ENCODE data around the gene NABP1.

The NABP1 gene

GRCh38 chr2:191649519-191649918 lies 28.4 kb upstream of the NABP1 start:
- DNase-seq (ENCODE audit: low spot score): no peak

- no peak for DNase-seq (ENCODE audit: low spot score)
Measured at GRCh38 chr2:191650896-191651773, 26.8 kb upstream of the NABP1 start.

- DNase-seq (ENCODE audit: low spot score): no peak
Measured at GRCh38 chr2:191653667-191654391, 24.1 kb upstream of the NABP1 start.

- DNase-seq (ENCODE audit: low spot score): peak; percentile 60
Measured at GRCh38 chr2:191656391-191656790, 21.5 kb upstream of the NABP1 start.

- no peak for DNase-seq (ENCODE audit: low spot score)
Measured at GRCh38 chr2:191656792-191657191, 21.1 kb upstream of the NABP1 start.

GRCh38 chr2:191657977-191658376 lies 20.0 kb upstream of the NABP1 start:
- peak; percentile 45 for DNase-seq (ENCODE audit: low spot score)

- no peak for DNase-seq (ENCODE audit: low spot score)
Measured at GRCh38 chr2:191659198-191659597, 18.7 kb upstream of the NABP1 start.

- no peak for DNase-seq (ENCODE audit: low spot score)
Measured at GRCh38 chr2:191660575-191660974, 17.4 kb upstream of the NABP1 start.

- DNase-seq (ENCODE audit: low spot score): no peak
Measured at GRCh38 chr2:191661097-191661924, 16.6 kb upstream of the NABP1 start.

- DNase-seq (ENCODE audit: low spot score): peak; percentile 18
Measured at GRCh38 chr2:191664823-191665677, 12.9 kb upstream of the NABP1 start.

GRCh38 chr2:191666226-191666625 lies 11.7 kb upstream of the NABP1 start:
- no peak for DNase-seq (ENCODE audit: low spot score)

GRCh38 chr2:191666732-191667131 lies 11.2 kb upstream of the NABP1 start:
- no peak for DNase-seq (ENCODE audit: low spot score)

GRCh38 chr2:191670076-191670475 lies 7.9 kb upstream of the NABP1 start:
- DNase-seq (ENCODE audit: low spot score): no peak

GRCh38 chr2:191670787-191671186 lies 7.1 kb upstream of the NABP1 start:
- DNase-seq (ENCODE audit: low spot score): no peak

GRCh38 chr2:191675807-191676721 lies 1.9 kb upstream of the NABP1 start:
- no peak for DNase-seq (ENCODE audit: low spot score)

GRCh38 chr2:191676790-191677645 lies 918 bp upstream of the NABP1 start:
- DNase-seq (ENCODE audit: low spot score): peak; percentile 77

GRCh38 chr2:191678437-191679100 lies 633 bp downstream of the NABP1 start:
- peak; percentile 47 for DNase-seq (ENCODE audit: low spot score)

- no peak for DNase-seq (ENCODE audit: low spot score)
Measured at GRCh38 chr2:191679818-191680600, 2.1 kb downstream of the NABP1 start.

All from AG20443 (cell line).